H9 (cell line): ENCODE results near the gene RABGAP1L. TPM values are rescaled to one million over a fixed set of nuclear protein-coding genes. Genes with fewer than 3 reads are reported as not detected.

ENCODE experiments used
- DNase-seq: peaks from one replicate; pipeline ENCODE4 v3.0.0-alpha.2; 2017
- H2AFZ ChIP-seq: one replicate; pipeline ENCODE4 v1.6.1; 2013; ENCODE audit warnings: mild to moderate bottlenecking, low read length, control low read depth, moderate library complexity
- H2AK5ac ChIP-seq: 2 replicates; pipeline ENCODE4 v1.6.1; 2013; ENCODE audit warnings: low read length, control low read depth, mixed read lengths; ENCODE audit not compliant: insufficient read length
- H2BK120ac ChIP-seq: one replicate; pipeline ENCODE4 v1.6.1; 2013; ENCODE audit warnings: low read depth, mild to moderate bottlenecking, low read length, control low read depth, inconsistent platforms; ENCODE audit not compliant: poor library complexity, severe bottlenecking
- H2BK12ac ChIP-seq: 2 replicates; pipeline ENCODE4 v1.6.1; 2013; ENCODE audit warnings: low read length, control low read depth, mixed read lengths, low read depth; ENCODE audit not compliant: insufficient read length
- H2BK15ac ChIP-seq: 2 replicates; pipeline ENCODE4 v1.6.1; 2013; ENCODE audit warnings: low read depth, low read length, control low read depth
- H2BK20ac ChIP-seq: one replicate; pipeline ENCODE4 v1.6.1; 2013; ENCODE audit warnings: low read depth, mild to moderate bottlenecking, low read length, control low read depth, inconsistent platforms; ENCODE audit not compliant: poor library complexity, severe bottlenecking
- H2BK5ac ChIP-seq: 2 replicates; pipeline ENCODE4 v1.6.1; 2013; ENCODE audit warnings: low read length, control low read depth, mixed read lengths; ENCODE audit not compliant: insufficient read length
- H3K14ac ChIP-seq: 2 replicates; pipeline ENCODE4 v1.6.1; 2013; ENCODE audit warnings: low read length, control low read depth; ENCODE audit not compliant: insufficient read depth
- H3K18ac ChIP-seq: 2 replicates; pipeline ENCODE4 v1.6.1; 2013; ENCODE audit warnings: low read depth, mild to moderate bottlenecking, mixed read lengths, low read length, control low read depth; ENCODE audit not compliant: insufficient read length
- H3K23ac ChIP-seq: 2 replicates; pipeline ENCODE4 v1.6.1; 2013; ENCODE audit warnings: low read length, control low read depth, mixed read lengths, low read depth; ENCODE audit not compliant: insufficient read length
- H3K23me2 ChIP-seq: 2 replicates; pipeline ENCODE4 v1.6.1; 2013; ENCODE audit warnings: low read depth, mild to moderate bottlenecking, mixed read lengths, low read length, control low read depth; ENCODE audit not compliant: insufficient read length, poor library complexity, severe bottlenecking
- H3K27ac ChIP-seq: 2 replicates; pipeline ENCODE4 v1.5.1; 2013; ENCODE audit warnings: low read length, control low read depth, mixed read lengths, low read depth; ENCODE audit not compliant: insufficient read length
- H3K27me3 ChIP-seq: 2 replicates; pipeline ENCODE4 v1.6.1; 2013; ENCODE audit warnings: low read length, control low read depth, inconsistent platforms; ENCODE audit not compliant: insufficient read depth
- H3K4ac ChIP-seq: 2 replicates; pipeline ENCODE4 v1.6.1; 2013; ENCODE audit warnings: low read depth, mild to moderate bottlenecking, control low read depth, inconsistent platforms, low read length, moderate library complexity
- H3K4me1 ChIP-seq: 2 replicates; pipeline ENCODE4 v1.6.1; 2013; ENCODE audit warnings: low read length, control low read depth, inconsistent platforms; ENCODE audit not compliant: insufficient read depth
- H3K4me2 ChIP-seq: 2 replicates; pipeline ENCODE4 v1.6.1; 2013; ENCODE audit warnings: low read length, control low read depth, mixed read lengths; ENCODE audit not compliant: insufficient read length, insufficient read depth
- H3K56ac ChIP-seq: 2 replicates; pipeline ENCODE4 v1.6.1; 2013; ENCODE audit warnings: low read depth, mild to moderate bottlenecking, mixed read lengths, low read length, control low read depth; ENCODE audit not compliant: insufficient read length
- H3K79me1 ChIP-seq: 2 replicates; pipeline ENCODE4 v1.6.1; 2013; ENCODE audit warnings: low read depth, mild to moderate bottlenecking, moderate library complexity, low read length, control low read depth, inconsistent platforms; ENCODE audit not compliant: insufficient read depth, poor library complexity, severe bottlenecking
- H3K79me2 ChIP-seq: 2 replicates; pipeline ENCODE4 v1.6.1; 2013; ENCODE audit warnings: low read length, control low read depth, inconsistent platforms; ENCODE audit not compliant: insufficient read depth
- H3K9ac ChIP-seq: 2 replicates; pipeline ENCODE4 v1.6.1; 2013; ENCODE audit warnings: low read length, control low read depth, mixed read lengths; ENCODE audit not compliant: insufficient read length; ENCODE audit errors: extremely low read depth
- H3K9me3 ChIP-seq: one replicate; pipeline ENCODE4 v1.6.1; 2013; ENCODE audit warnings: low read depth, low read length, inconsistent platforms; ENCODE audit not compliant: control insufficient read depth
- H3T11ph ChIP-seq: one replicate; pipeline ENCODE4 v1.6.1; 2013; ENCODE audit warnings: mild to moderate bottlenecking, low read length, control low read depth, inconsistent platforms
- H4K20me1 ChIP-seq: one replicate; pipeline ENCODE4 v1.6.1; 2013; ENCODE audit not compliant: control insufficient read depth, insufficient read length, insufficient read depth
- H4K5ac ChIP-seq: 2 replicates; pipeline ENCODE4 v1.6.1; 2013; ENCODE audit warnings: low read depth, mild to moderate bottlenecking, mixed read lengths, low read length, control low read depth; ENCODE audit not compliant: insufficient read length
- H4K8ac ChIP-seq: replicated peaks from 2 replicates; pipeline ENCODE4 v1.6.1; 2013; ENCODE audit warnings: low read length, control low read depth, mixed read lengths, low read depth; ENCODE audit not compliant: insufficient read length
- H4K91ac ChIP-seq: 2 replicates; pipeline ENCODE4 v1.6.1; 2013; ENCODE audit warnings: low read depth, mild to moderate bottlenecking, moderate library complexity, mixed read lengths, low read length, control low read depth; ENCODE audit not compliant: insufficient read length
- H3K27ac Mint-ChIP-seq, 3 experiments: 2 replicates in 2 of 3; 3 replicates in 1 of 3; pipeline ENCODE4 v1.8.0; 2020 to 2021; ENCODE audit warnings: mixed read lengths in 3 of 3, mild to moderate bottlenecking in 1 of 3, moderate library complexity in 1 of 3
- H3K27me3 Mint-ChIP-seq: 2 replicates; pipeline ENCODE4 v1.8.0; 2021; ENCODE audit warnings: low read depth, mild to moderate bottlenecking, moderate library complexity, mixed read lengths
- H3K36me3 Mint-ChIP-seq, 3 experiments: 2 replicates in 2 of 3; 3 replicates in 1 of 3; pipeline ENCODE4 v1.8.0; 2020 to 2021; ENCODE audit warnings: low read depth in 3 of 3, mixed read lengths in 3 of 3; ENCODE audit not compliant: insufficient read depth in 1 of 3
- H3K4me1 Mint-ChIP-seq, 2 experiments: 2 replicates each; pipeline ENCODE4 v1.8.0; 2020; ENCODE audit warnings: mixed read lengths in 2 of 2
- H3K4me3 Mint-ChIP-seq, 2 experiments: 2 replicates in 1 of 2; 3 replicates in 1 of 2; pipeline ENCODE4 v1.8.0; 2020 to 2021; ENCODE audit warnings: mild to moderate bottlenecking in 2 of 2, mixed read lengths in 2 of 2, moderate library complexity in 1 of 2
- H3K9me3 Mint-ChIP-seq, 2 experiments: 2 replicates in 1 of 2; 3 replicates in 1 of 2; pipeline ENCODE4 v1.8.0; 2020; ENCODE audit warnings: mild to moderate bottlenecking in 2 of 2, mixed read lengths in 2 of 2, moderate library complexity in 1 of 2
- CTCF ChIP-seq: fragments of 200-600 bp; sonication (generic); conservative IDR thresholded peaks from 3 replicates; pipeline ENCODE4 v1.8.0; 2021; ENCODE audit warnings: antibody characterized with exemption, mild to moderate bottlenecking
- WGBS: extraction: QIAGEN DNeasy Blood & Tissue Kit; methylation state at CpG from one replicate; pipeline ENCODE4 v1.1.7; 2013; ENCODE audit warnings: missing lambda C conversion rate, low lambda C conversion rate, mixed read lengths; ENCODE audit not compliant: insufficient read length; ENCODE audit errors: extremely low coverage; 5-methylcytosine and 5-hydroxymethylcytosine counted together
- total RNA-seq: library from RNA; stranded (reverse); gene quantifications from 2 replicates; pipeline ENCODE4 v1.2.1, GENCODE V29; 2021

Gene RABGAP1L
- total RNA-seq, 1 experiment from 2014 or later = 147 TPM

GRCh38 chr1:174809755-174810280 is 650.5 kb downstream of the RABGAP1L start:
- no peak overlapping the region for H2AK5ac ChIP-seq
- no peak overlapping the region for H3K4me3 Mint-ChIP-seq
- no peak overlapping the region for H3T11ph ChIP-seq
- H3K27ac Mint-ChIP-seq = no peak overlapping the region
- H3K9me3 Mint-ChIP-seq = no peaks in the 10 kb centered on the region
- no peak overlapping the region for H4K5ac ChIP-seq
- H3K27me3 Mint-ChIP-seq = no peaks in the 10 kb centered on the region; the same call in 1 of the 2 replicates
- no peak overlapping the region for H2BK20ac ChIP-seq
- no peak for DNase-seq
- no peak overlapping the region for H3K56ac ChIP-seq
- H3K4me2 ChIP-seq = no peak overlapping the region
- H3K79me1 ChIP-seq = no peaks in the 10 kb centered on the region
- H3K27ac ChIP-seq = no peak overlapping the region
- no CpG with 5 or more reads among the region's 2 CpGs for WGBS
- no peaks in the 10 kb centered on the region for H3K36me3 Mint-ChIP-seq
- TF ChIP-seq CTCF = no peak
- no peak overlapping the region for H3K14ac ChIP-seq
- H3K23ac ChIP-seq = no peak overlapping the region
- no peak overlapping the region for H3K9ac ChIP-seq
- H3K23me2 ChIP-seq = no peaks in the 10 kb centered on the region
- H3K4me1 ChIP-seq = peaks cover 6% of the 10 kb centered on the region; the same call in 1 of the 2 replicates
- H2BK120ac ChIP-seq = no peak overlapping the region
- H2AFZ ChIP-seq = peak overlapping the region; percentile 70
- H2BK5ac ChIP-seq = no peak overlapping the region
- H2BK12ac ChIP-seq = no peak overlapping the region
- H3K4me1 Mint-ChIP-seq = peaks cover 17 to 20% of the 10 kb centered on the region in 2 experiments
- no peaks in the 10 kb centered on the region for H3K27me3 ChIP-seq
- no peak overlapping the region for H4K91ac ChIP-seq
- H3K79me2 ChIP-seq = no peaks in the 10 kb centered on the region
- H3K4ac ChIP-seq = no peak overlapping the region
- H4K20me1 ChIP-seq = no peaks in the 10 kb centered on the region
- H3K18ac ChIP-seq = no peak overlapping the region
- H4K8ac ChIP-seq = no peak overlapping the region
- no peaks in the 10 kb centered on the region for H3K9me3 ChIP-seq
- H2BK15ac ChIP-seq = no peak overlapping the region
